Endothelial cell of umbilical vein (primary cell): ENCODE data around the gene CD200R1. TPM values are rescaled to one million over a fixed set of nuclear protein-coding genes. Genes with fewer than 3 reads are reported as not detected.

Experiments used
- BruUV-seq: library from RNA; stranded (reverse); fragments of 400-500 nt; replicated peaks from 2 replicates; lab custom pipeline; 2021; lab: Mats Ljungman, UMichigan
- CTCF ChIA-PET: fragments of 300-600, 350-600 bp; sonication (Branson Sonifier 250); formaldehyde crosslinking; loops from one replicate; lab custom pipeline; 2021; ENCODE audit warnings: antibody characterized with exemption, inconsistent platforms; lab: Charles Lee
- POLR2A ChIA-PET: fragments of 300-600, 350-600 bp; sonication (Branson Sonifier 250); formaldehyde crosslinking; loops from one replicate; lab custom pipeline; 2021; ENCODE audit warnings: antibody characterized with exemption, inconsistent platforms; lab: Charles Lee
- DNase-seq: peaks from one replicate; pipeline ENCODE4 v3.0.0-alpha.2; 2011; ENCODE audit warnings: low read depth, low spot score
- FAIRE-seq: peaks from 2 replicates; lab custom pipeline; 2011; peaks lifted over from hg19 to GRCh38; lab: Jason Lieb, UNC
- H2AFZ ChIP-seq: 2 replicates; pipeline ENCODE4 v1.6.0; 2012; ENCODE audit warnings: low read depth, low read length, control low read depth, inconsistent platforms
- H3K27ac ChIP-seq: 2 replicates; pipeline ENCODE4 v1.5.1; 2011; ENCODE audit warnings: low read depth, mild to moderate bottlenecking, control low read depth, low read length, moderate library complexity; ENCODE audit not compliant: insufficient read depth
- H3K27me3 ChIP-seq, 2 experiments: 2 replicates each; pipeline versions ENCODE4 v1.6.0 to v1.6.1; 2011; ENCODE audit warnings: low read length in 2 of 2, mixed read lengths in 1 of 2; ENCODE audit not compliant: control insufficient read depth in 2 of 2, insufficient read depth in 2 of 2
- H3K36me3 ChIP-seq, 2 experiments: 2 replicates in 1 of 2; 3 replicates in 1 of 2; pipeline ENCODE4 v1.5.1; 2011; ENCODE audit warnings: low read length in 2 of 2, mild to moderate bottlenecking in 1 of 2, moderate library complexity in 1 of 2; ENCODE audit not compliant: control insufficient read depth in 2 of 2, insufficient read depth in 2 of 2; ENCODE audit errors: extremely low read depth in 1 of 2
- H3K4me1 ChIP-seq: 3 replicates; pipeline ENCODE4 v1.5.1; 2011; ENCODE audit warnings: mild to moderate bottlenecking, low read length; ENCODE audit not compliant: control insufficient read depth, insufficient read depth; ENCODE audit errors: extremely low read depth
- H3K4me2 ChIP-seq: 2 replicates; pipeline ENCODE4 v1.6.1; 2011; ENCODE audit warnings: low read length, control low read depth, mixed read lengths; ENCODE audit not compliant: insufficient read depth
- H3K4me3 ChIP-seq, 3 experiments: fragments of 200-600 bp in 1 of 3; sonication (generic), shearing (Covaris generic) in 1 of 3; replicated peaks in 1 of 3; 2 replicates each; pipeline ENCODE4 v1.5.1; 2011 to 2016; ENCODE audit warnings: control low read depth in 3 of 3, low read length in 3 of 3, mild to moderate bottlenecking in 2 of 3, inconsistent platforms in 1 of 3, low read depth in 1 of 3, moderate library complexity in 1 of 3; ENCODE audit not compliant: insufficient read depth in 1 of 3
- H3K79me2 ChIP-seq: 2 replicates; pipeline ENCODE4 v1.6.0; 2012; ENCODE audit warnings: low read length, inconsistent platforms; ENCODE audit not compliant: control insufficient read depth, insufficient read depth
- H3K9ac ChIP-seq: replicated peaks from 2 replicates; pipeline ENCODE3; 2011; ENCODE audit warnings: low read length, control low read depth; ENCODE audit not compliant: insufficient read depth; ENCODE audit errors: extremely low read depth
- H3K9me1 ChIP-seq: replicated peaks from 3 replicates; pipeline ENCODE4 v1.6.0; 2011; ENCODE audit warnings: mild to moderate bottlenecking, low read length; ENCODE audit not compliant: control insufficient read depth, insufficient read depth; ENCODE audit errors: extremely low read depth
- H3K9me3 ChIP-seq: replicated peaks from 2 replicates; pipeline ENCODE4 v1.5.1; 2012; ENCODE audit warnings: low read length, inconsistent platforms; ENCODE audit not compliant: control insufficient read depth, insufficient read depth
- H4K20me1 ChIP-seq: replicated peaks from 2 replicates; pipeline ENCODE3; 2011; ENCODE audit warnings: mild to moderate bottlenecking, low read length; ENCODE audit not compliant: control insufficient read depth, insufficient read depth; ENCODE audit errors: extremely low read depth
- CTCF ChIP-seq, 2 donors: IDR thresholded peaks; 1 replicate in 1 of 2; 2 replicates in 1 of 2; pipeline ENCODE4 v1.5.1; 2011; ENCODE audit warnings: low read length in 2 of 2, mild to moderate bottlenecking in 2 of 2, moderate library complexity in 2 of 2, control low read depth in 1 of 2, inconsistent platforms in 1 of 2, low read depth in 1 of 2; ENCODE audit not compliant: insufficient read depth in 1 of 2; ENCODE audit errors: extremely low read depth in 1 of 2
- EZH2 ChIP-seq: IDR thresholded peaks from 2 replicates; pipeline ENCODE4 v1.6.1; 2012; ENCODE audit warnings: borderline replicate concordance, low read depth, mild to moderate bottlenecking, moderate library complexity, low read length, inconsistent platforms; ENCODE audit not compliant: severe bottlenecking
- FOS ChIP-seq: IDR thresholded peaks from 2 replicates; pipeline ENCODE4 v1.6.1; 2011; ENCODE audit warnings: mild to moderate bottlenecking, low read length, moderate library complexity, borderline replicate concordance; ENCODE audit not compliant: insufficient read depth
- GATA2 ChIP-seq: IDR thresholded peaks from 2 replicates; pipeline ENCODE4 v1.7.0; 2011; ENCODE audit warnings: low read depth, mild to moderate bottlenecking, moderate library complexity, mixed read lengths, low read length; ENCODE audit not compliant: insufficient read length, insufficient read depth
- JUN ChIP-seq: IDR thresholded peaks from 2 replicates; pipeline ENCODE4 v1.6.1; 2011; ENCODE audit warnings: borderline replicate concordance, low read depth; ENCODE audit not compliant: insufficient read length, insufficient read depth
- MAX ChIP-seq: IDR thresholded peaks from 2 replicates; pipeline ENCODE4 v1.6.1; 2011; ENCODE audit not compliant: insufficient read depth, insufficient read length
- MYC ChIP-seq: IDR thresholded peaks from one replicate; pipeline ENCODE4 v1.6.1; 2011; ENCODE audit warnings: mild to moderate bottlenecking, low read depth, low read length
- POLR2A ChIP-seq: IDR thresholded peaks from 2 replicates; pipeline ENCODE4 v1.6.1; 2012; ENCODE audit warnings: low read depth, mild to moderate bottlenecking, control low read depth, low read length
- POLR2AphosphoS5 ChIP-seq: IDR thresholded peaks from 2 replicates; pipeline ENCODE4 v1.6.1; 2012; ENCODE audit warnings: low read depth, mild to moderate bottlenecking, control low read depth, low read length, moderate library complexity; ENCODE audit not compliant: insufficient read depth
- dilution Hi-C: fragments of 300-500 bp; cut with MboI; formaldehyde crosslinking; loops from one replicate; pipeline ENCODE4 v1.15.0; 2019; ENCODE audit warnings: low sequenced_read_pairs; ENCODE audit not compliant: extremely low pct_ligation_motif_present
- intact Hi-C: fragments of 100-400 bp; cut with micrococcal nuclease; formaldehyde crosslinking; loops from one replicate; pipeline ENCODE4 v1.10.0; 2022
- polyA plus RNA-seq, 4 experiments: library from polyadenylated mRNA; depleted of rRNA in 3 of 4; stranded (reverse) in 3 of 4; unstranded in 1 of 4; fragments of >200 nt; gene quantifications; 2 replicates each; pipeline versions ENCODE4 v1.2.1 to v1.2.3, GENCODE V29; 2011 to 2012; ENCODE audit warnings: missing spikeins in 1 of 4
- total RNA-seq: library from RNA; stranded (reverse); gene quantifications from 2 replicates; pipeline ENCODE4 v1.2.3, GENCODE V29; 2021

CD200R1 gene
- total and polyA plus RNA-seq, 2 donors (not counting 3 experiments of a cell fraction or from before 2014, with no cell fraction given) = not detected

GRCh38 chr3:112976953-112977352 lies 2.0 kb upstream of the CD200R1 start:
- TF ChIP-seq FOS (no peak), POLR2AphosphoS5 (no peak), MYC (no peak), POLR2A (no peak), EZH2 (no peak), JUN (no peak), CTCF (IDR thresholded peaks at IDR 0.05; ENCODE audit: extremely low read depth in 1 of 2, insufficient read depth in 1 of 2, low read depth in 1 of 2, low read length in 2 of 2) (no peak), GATA2 (no peak), MAX (no peak)
- Histone ChIP-seq H3K4me3 (no peak overlapping the region), H3K4me2 (no peak overlapping the region), H3K27ac (no peak overlapping the region), H3K79me2 (no peaks in the 10 kb centered on the region), H2AFZ (no peak overlapping the region), H3K4me1 (no peaks in the 10 kb centered on the region), H3K9me3 (no peaks in the 10 kb centered on the region), H4K20me1 (no peaks in the 10 kb centered on the region), H3K27me3 (peaks cover 6 to 24% of the 10 kb centered on the region in 2 experiments), H3K9me1 (no peaks in the 10 kb centered on the region), H3K9ac (no peak overlapping the region), H3K36me3 (no peaks in the 10 kb centered on the region)
- CTCF ChIA-PET = interaction anchor here (1.2 kb wide), 1 partner anchor 242 kb away, joined by 3 read pairs; no protein-coding TSS in a partner anchor
- DNase-seq (no peak), FAIRE-seq (no peak)
- BruUV-seq = no TSS peak
- POLR2A ChIA-PET = no interaction called here
- intact Hi-C loops = no loop called here
- dilution Hi-C loops = no loop called here
